BLaER1 treated with 17β-estradiol and CSF1 and Interleukin-3, amounts not matched to agents 10 nM and 100 nM (cell line): ENCODE measurements around the gene TFAP2C.
A peak's percentile ranks its signal among the peaks of the same experiment; 100 is the strongest.

Experiments
- H3K27ac ChIP-seq, 11 experiments: shearing (Covaris generic); formaldehyde crosslinking; 2 replicates each; pipeline ENCODE4 v1.8.1; 2022
- H3K27me3 ChIP-seq, 11 experiments: shearing (Covaris generic); formaldehyde crosslinking; 2 replicates each; pipeline ENCODE4 v1.8.1; 2022
- H3K36me3 ChIP-seq, 11 experiments: shearing (Covaris generic); formaldehyde crosslinking; 2 replicates each; pipeline ENCODE4 v1.8.1; 2022
- H3K4me1 ChIP-seq, 10 experiments: shearing (Covaris generic); formaldehyde crosslinking; 2 replicates each; pipeline ENCODE4 v1.8.1; 2022
- H3K4me2 ChIP-seq, 11 experiments: shearing (Covaris generic); formaldehyde crosslinking; 2 replicates each; pipeline ENCODE4 v1.8.1; 2022
- H3K4me3 ChIP-seq, 10 experiments: shearing (Covaris generic); formaldehyde crosslinking; 2 replicates each; pipeline ENCODE4 v1.8.1; 2022
- H3K9ac ChIP-seq, 11 experiments: shearing (Covaris generic); formaldehyde crosslinking; 2 replicates each; pipeline ENCODE4 v1.8.1; 2022
- H3K9me3 ChIP-seq, 11 experiments: shearing (Covaris generic); formaldehyde crosslinking; replicated peaks in 1 of 11; 2 replicates each; pipeline ENCODE4 v1.8.1; 2022
- H4K20me1 ChIP-seq, 11 experiments: shearing (Covaris generic); formaldehyde crosslinking; 2 replicates each; pipeline ENCODE4 v1.8.1; 2022
- Cebpa-rat ChIP-seq, 11 experiments: shearing (Covaris generic); IDR thresholded peaks; 2 replicates each; pipeline ENCODE4 v1.8.1; 2022

The TFAP2C gene

GRCh38 chr20:56683077-56683865, 54.2 kb downstream of the TFAP2C start:
- Histone ChIP-seq H3K9me3 (no peaks in the 10 kb centered on the region), H3K36me3 (no peaks in the 10 kb centered on the region), H3K9ac (no peak overlapping the region), H3K4me3 (no peak overlapping the region), H3K4me2 (no peak overlapping the region), H4K20me1 (no peaks in the 10 kb centered on the region), H3K27me3 (no peaks in the 10 kb centered on the region), H3K4me1 (peaks cover 0 to 40% (median 35%) of the 10 kb centered on the region in 10 experiments; a peak in 16 of 20 replicates), H3K27ac (no peak overlapping the region)
- no peak for TF ChIP-seq Cebpa-rat (IDR thresholded peaks at IDR 0.05)

GRCh38 chr20:56685879-56686278, 56.8 kb downstream of the TFAP2C start:
- TF ChIP-seq Cebpa-rat (IDR thresholded peaks at IDR 0.05) = no peak
- Histone ChIP-seq H3K27ac (peak overlapping the region in 3 of 11 experiments; percentile 19 to 25 (median 23); a peak in 4 of 22 replicates), H3K4me3 (no peak overlapping the region), H4K20me1 (no peaks in the 10 kb centered on the region), H3K27me3 (no peaks in the 10 kb centered on the region), H3K4me1 (peaks cover 0 to 26% (median 11%) of the 10 kb centered on the region in 10 experiments; a peak in 16 of 20 replicates), H3K9ac (0 out of 22 replicates have a peak overlapping the region, but pooled peaks of 1 of the 11 experiments have one; percentile 12), H3K9me3 (no peaks in the 10 kb centered on the region), H3K4me2 (peak overlapping the region in 9 of 11 experiments; percentile 25 to 75 (median 66); a peak in 17 of 22 replicates), H3K36me3 (no peaks in the 10 kb centered on the region)

DNA sequence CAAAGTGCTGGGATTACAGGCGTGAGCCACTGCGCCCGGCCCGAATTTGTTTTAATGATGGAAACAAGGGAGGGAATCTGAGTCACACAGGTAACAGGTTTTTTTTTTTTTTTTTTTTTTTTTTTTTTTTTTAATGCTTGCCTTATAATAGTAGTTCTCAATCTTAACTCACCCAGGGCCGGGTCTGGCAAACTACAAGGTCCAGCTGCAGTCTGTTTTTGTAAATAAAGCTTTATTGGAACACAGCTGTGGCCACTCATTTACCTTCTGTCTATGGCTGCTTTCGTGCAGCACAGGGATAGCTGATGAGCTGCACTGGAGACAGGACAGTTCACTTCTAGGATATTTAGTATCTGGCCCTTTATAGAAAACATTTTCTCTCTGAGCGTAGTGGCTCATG, 58.0 kb downstream of the TFAP2C start:
- Histone ChIP-seq H3K4me3 (no peak overlapping the region), H3K9me3 (no peaks in the 10 kb centered on the region), H3K4me2 (no peak overlapping the region), H4K20me1 (no peaks in the 10 kb centered on the region), H3K4me1 (peaks cover 0 to 22% (median 10%) of the 10 kb centered on the region in 10 experiments; a peak in 16 of 20 replicates), H3K36me3 (no peaks in the 10 kb centered on the region), H3K27me3 (no peaks in the 10 kb centered on the region), H3K27ac (no peak overlapping the region), H3K9ac (no peak overlapping the region)
- no peak for TF ChIP-seq Cebpa-rat (IDR thresholded peaks at IDR 0.05)

DNA sequence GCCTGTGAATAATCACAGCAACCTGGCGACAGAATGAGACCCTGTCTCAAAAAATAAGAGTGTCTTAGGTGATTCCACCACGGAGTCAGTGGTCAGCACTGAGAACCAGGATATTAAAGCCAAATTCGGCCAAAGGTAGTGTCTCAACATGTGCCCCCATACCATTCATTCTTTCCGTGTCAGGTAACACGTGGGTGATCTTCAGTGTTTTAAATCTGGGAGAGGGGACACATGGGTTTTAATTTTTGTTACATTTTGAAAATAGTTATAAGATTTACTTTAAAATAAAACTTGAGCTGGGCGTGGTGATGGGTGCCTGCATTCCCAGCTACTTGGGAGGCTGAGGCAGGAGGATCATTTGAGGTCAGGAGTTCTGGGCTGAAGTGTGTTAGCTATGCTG, 59.0 kb downstream of the TFAP2C start:
- no peak overlapping the region for H3K27ac ChIP-seq
- no peak overlapping the region for H3K4me3 ChIP-seq
- no peaks in the 10 kb centered on the region for H3K9me3 ChIP-seq
- peaks cover 0 to 22% (median 10%) of the 10 kb centered on the region in 10 experiments; a peak in 16 of 20 replicates for H3K4me1 ChIP-seq
- H3K4me2 ChIP-seq = no peak overlapping the region
- no peak for TF ChIP-seq Cebpa-rat (IDR thresholded peaks at IDR 0.05)
- no peaks in the 10 kb centered on the region for H3K27me3 ChIP-seq
- no peak overlapping the region for H3K9ac ChIP-seq
- H4K20me1 ChIP-seq = no peaks in the 10 kb centered on the region
- H3K36me3 ChIP-seq = no peaks in the 10 kb centered on the region
